Body of pancreas (tissue), 4 donors: Measurements from ENCODE around the gene PPP2R2B.

Source experiments
- POLR2A ChIP-seq, 3 donors: fragments of 450-650 bp; IDR thresholded peaks; one replicate each; pipeline ENCODE4 v1.6.1; 2016; ENCODE audit warnings: antibody characterized with exemption in 3 of 3, mild to moderate bottlenecking in 2 of 3
- TF ChIP-seq, protein P1 (sequence below), 7 experiments: fragments of 450-650 bp in 4 of 7; fragments of 200-600 bp in 3 of 7; sonication (generic) in 3 of 7; IDR thresholded peaks; one replicate each; pipeline ENCODE4 v1.5.1; 2016 to 2019; ENCODE audit warnings: antibody characterized with exemption in 7 of 7

GRCh38 chr5:146586752-146587151, 291.8 kb downstream of the PPP2R2B start:
- TF ChIP-seq, protein P1, sequence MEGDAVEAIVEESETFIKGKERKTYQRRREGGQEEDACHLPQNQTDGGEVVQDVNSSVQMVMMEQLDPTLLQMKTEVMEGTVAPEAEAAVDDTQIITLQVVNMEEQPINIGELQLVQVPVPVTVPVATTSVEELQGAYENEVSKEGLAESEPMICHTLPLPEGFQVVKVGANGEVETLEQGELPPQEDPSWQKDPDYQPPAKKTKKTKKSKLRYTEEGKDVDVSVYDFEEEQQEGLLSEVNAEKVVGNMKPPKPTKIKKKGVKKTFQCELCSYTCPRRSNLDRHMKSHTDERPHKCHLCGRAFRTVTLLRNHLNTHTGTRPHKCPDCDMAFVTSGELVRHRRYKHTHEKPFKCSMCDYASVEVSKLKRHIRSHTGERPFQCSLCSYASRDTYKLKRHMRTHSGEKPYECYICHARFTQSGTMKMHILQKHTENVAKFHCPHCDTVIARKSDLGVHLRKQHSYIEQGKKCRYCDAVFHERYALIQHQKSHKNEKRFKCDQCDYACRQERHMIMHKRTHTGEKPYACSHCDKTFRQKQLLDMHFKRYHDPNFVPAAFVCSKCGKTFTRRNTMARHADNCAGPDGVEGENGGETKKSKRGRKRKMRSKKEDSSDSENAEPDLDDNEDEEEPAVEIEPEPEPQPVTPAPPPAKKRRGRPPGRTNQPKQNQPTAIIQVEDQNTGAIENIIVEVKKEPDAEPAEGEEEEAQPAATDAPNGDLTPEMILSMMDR (IDR thresholded peaks at IDR 0.05): no peak
- TF ChIP-seq POLR2A (IDR thresholded peaks at IDR 0.05): no peak
